HEK293T (cell line): ENCODE data around the gene NAV2.

Experiments
- CTCF ChIA-PET: fragments of 350-600 bp; formaldehyde crosslinking; extraction: SDS; loops from one replicate; lab custom pipeline; 2021; ENCODE audit warnings: antibody characterized with exemption, inconsistent platforms; lab: Yijun Ruan, JAX
- POLR2A ChIA-PET: fragments of 350-600 bp; formaldehyde crosslinking; extraction: SDS; loops from one replicate; lab custom pipeline; 2020; ENCODE audit warnings: antibody characterized with exemption, inconsistent platforms; lab: Yijun Ruan, JAX
- DNase-seq: peaks from one replicate; pipeline ENCODE4 v3.0.0; 2012; ENCODE audit warnings: mixed read lengths; ENCODE audit errors: extremely low spot score
- ARNT ChIP-seq: fragments of 450-650 bp; IDR thresholded peaks from 2 replicates; pipeline ENCODE4 v1.6.1; 2017; ENCODE audit warnings: mild to moderate bottlenecking
- BHLHE40 ChIP-seq: fragments of 450-650 bp; IDR thresholded peaks from 2 replicates; pipeline ENCODE4 v1.6.1; 2016; ENCODE audit warnings: mild to moderate bottlenecking, moderate library complexity, borderline replicate concordance
- CTBP1 ChIP-seq: fragments of 450-650 bp; IDR thresholded peaks from 2 replicates; pipeline ENCODE4 v1.6.1; 2016; ENCODE audit warnings: borderline replicate concordance
- ELF4 ChIP-seq: fragments of 450-650 bp; IDR thresholded peaks from 2 replicates; pipeline ENCODE4 v1.6.1; 2017; ENCODE audit warnings: antibody characterized with exemption
- FOXA1 ChIP-seq: fragments of 450-650 bp; IDR thresholded peaks from 2 replicates; pipeline ENCODE4 v1.6.1; 2016; ENCODE audit warnings: mild to moderate bottlenecking
- FOXK2 ChIP-seq: fragments of 450-650 bp; IDR thresholded peaks from 2 replicates; pipeline ENCODE4 v1.6.1; 2016; ENCODE audit warnings: mild to moderate bottlenecking
- FOXM1 ChIP-seq: fragments of 450-650 bp; IDR thresholded peaks from 2 replicates; pipeline ENCODE4 v1.6.1; 2017; ENCODE audit warnings: mild to moderate bottlenecking, borderline replicate concordance
- HDGF ChIP-seq: fragments of 450-650 bp; IDR thresholded peaks from 2 replicates; pipeline ENCODE4 v1.6.1; 2017; ENCODE audit warnings: antibody characterized with exemption, borderline replicate concordance
- L3MBTL2 ChIP-seq: fragments of 450-650 bp; conservative IDR thresholded peaks from 2 replicates; pipeline ENCODE4 v1.6.1; 2016; ENCODE audit warnings: mild to moderate bottlenecking
- LEF1 ChIP-seq: fragments of 450-650 bp; IDR thresholded peaks from 2 replicates; pipeline ENCODE4 v1.6.1; 2017; ENCODE audit warnings: mild to moderate bottlenecking, borderline replicate concordance
- NFRKB ChIP-seq: fragments of 450-650 bp; IDR thresholded peaks from 2 replicates; pipeline ENCODE4 v1.6.1; 2016; ENCODE audit warnings: mild to moderate bottlenecking, moderate library complexity
- SP1 ChIP-seq: fragments of 450-650 bp; IDR thresholded peaks from 2 replicates; pipeline ENCODE4 v1.6.1; 2017
- SUZ12 ChIP-seq: fragments of 450-650 bp; IDR thresholded peaks from 2 replicates; pipeline ENCODE4 v1.6.1; 2016; ENCODE audit warnings: mild to moderate bottlenecking
- TARDBP ChIP-seq: fragments of 450-650 bp; IDR thresholded peaks from 2 replicates; pipeline ENCODE4 v1.6.1; 2016
- ZNF384 ChIP-seq: fragments of 450-650 bp; IDR thresholded peaks from 2 replicates; pipeline ENCODE4 v1.6.1; 2016
- TF ChIP-seq, protein P1 (sequence below): fragments of 450-650 bp; IDR thresholded peaks from 2 replicates; pipeline ENCODE4 v1.6.1; 2016

NAV2 gene

DNA sequence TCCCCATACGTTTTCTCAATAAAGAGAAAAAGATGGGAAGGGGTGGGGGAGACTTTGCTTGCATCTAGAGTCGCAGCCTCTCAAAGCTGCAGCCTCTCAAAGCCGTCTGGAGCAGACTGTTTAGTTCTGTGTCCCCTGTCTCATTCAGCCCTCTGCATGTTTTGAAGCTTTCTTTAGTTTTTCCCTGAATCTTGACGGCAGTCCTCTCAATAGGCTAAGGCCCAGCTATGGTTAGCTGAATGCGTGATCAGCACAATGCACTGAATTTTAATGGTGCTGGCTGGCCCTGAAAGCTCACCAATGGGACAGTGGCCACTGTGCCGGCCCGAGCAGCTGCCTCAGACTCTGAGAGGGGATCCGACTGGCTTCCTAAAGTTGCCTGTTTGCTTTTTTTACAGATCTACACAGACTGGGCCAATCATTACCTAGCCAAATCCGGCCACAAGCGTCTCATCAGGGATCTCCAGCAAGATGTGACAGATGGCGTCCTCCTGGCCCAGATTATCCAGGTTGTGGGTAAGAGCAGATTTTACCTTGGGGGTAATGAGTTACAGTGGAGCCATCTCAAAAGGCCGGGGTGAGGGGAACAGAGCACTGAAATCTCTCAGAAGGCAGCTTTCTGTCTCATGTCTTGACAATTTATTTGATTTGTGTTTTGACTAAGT lies 119.6 kb downstream of the NAV2 start:
- TF ChIP-seq ELF4 (no peak), CTBP1 (no peak)
- DNase-seq, result no peak
- ChIA-PET POLR2A (no interaction called here), CTCF (no interaction called here)

DNA sequence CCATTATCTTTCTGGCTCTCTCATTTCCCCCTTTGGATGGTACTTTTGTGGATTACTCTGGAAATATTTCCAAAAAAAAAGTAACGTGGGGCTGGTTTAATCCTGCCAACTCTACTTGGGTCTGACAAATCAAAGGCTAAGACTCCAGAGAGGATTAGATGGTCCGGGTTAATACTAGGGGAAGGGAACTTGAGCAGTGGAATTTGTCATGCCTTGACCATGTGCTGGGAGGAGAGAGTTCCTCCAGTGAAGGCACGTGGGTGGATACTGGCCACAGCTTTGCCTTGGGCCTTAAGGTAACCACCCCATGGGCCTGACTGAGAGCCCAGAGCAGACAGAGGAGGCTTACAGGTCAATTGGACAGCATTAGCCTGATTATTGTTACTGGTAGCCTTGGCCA lies 120.3 kb downstream of the NAV2 start:
- ChIA-PET POLR2A (no interaction called here), CTCF (no interaction called here)
- TF ChIP-seq SUZ12 (no peak), TARDBP (no peak)
- DNase-seq, result no peak

- ChIA-PET CTCF (no interaction called here), POLR2A (no interaction called here)
- no peak for TF ChIP-seq FOXK2
- no peak for TF ChIP-seq L3MBTL2
- no peak for TF ChIP-seq ELF4
- TF ChIP-seq NFRKB, result no peak
- TF ChIP-seq FOXA1, result no peak
- no peak for TF ChIP-seq SP1
- TF ChIP-seq SUZ12, result no peak
- no peak for TF ChIP-seq ARNT
- TF ChIP-seq FOXM1, result no peak
- TF ChIP-seq TARDBP, result no peak
- TF ChIP-seq LEF1, result no peak
- TF ChIP-seq BHLHE40, result no peak
- TF ChIP-seq, protein P1, sequence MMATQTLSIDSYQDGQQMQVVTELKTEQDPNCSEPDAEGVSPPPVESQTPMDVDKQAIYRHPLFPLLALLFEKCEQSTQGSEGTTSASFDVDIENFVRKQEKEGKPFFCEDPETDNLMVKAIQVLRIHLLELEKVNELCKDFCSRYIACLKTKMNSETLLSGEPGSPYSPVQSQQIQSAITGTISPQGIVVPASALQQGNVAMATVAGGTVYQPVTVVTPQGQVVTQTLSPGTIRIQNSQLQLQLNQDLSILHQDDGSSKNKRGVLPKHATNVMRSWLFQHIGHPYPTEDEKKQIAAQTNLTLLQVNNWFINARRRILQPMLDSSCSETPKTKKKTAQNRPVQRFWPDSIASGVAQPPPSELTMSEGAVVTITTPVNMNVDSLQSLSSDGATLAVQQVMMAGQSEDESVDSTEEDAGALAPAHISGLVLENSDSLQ, result no peak
- TF ChIP-seq HDGF, result no peak
- TF ChIP-seq CTBP1, result no peak
- TF ChIP-seq ZNF384, result no peak
- no peak for DNase-seq
These were observed 122.1 kb downstream of the NAV2 start for GRCh38 chr11:19834771-19835170.

DNA sequence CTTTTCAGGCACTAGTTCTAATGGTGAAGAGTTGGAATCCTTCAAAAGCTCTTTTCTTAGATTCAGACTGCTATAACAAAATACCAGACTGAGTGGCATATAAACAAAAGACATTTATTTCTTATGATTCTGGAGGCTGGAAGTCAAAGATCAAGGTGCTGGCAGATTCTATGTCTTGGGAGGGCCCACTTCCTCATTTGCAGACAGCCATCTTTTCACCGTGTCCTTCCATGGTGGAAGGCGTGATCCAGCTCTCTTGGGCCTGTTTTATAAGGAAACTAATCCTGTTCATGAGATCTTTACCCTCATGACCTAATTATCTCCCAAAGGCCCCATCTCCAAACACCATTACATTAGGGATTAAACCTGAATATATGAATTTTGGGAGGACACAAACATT lies 124.0 kb downstream of the NAV2 start:
- POLR2A ChIA-PET, result no interaction called here
- DNase-seq, result no peak
- TF ChIP-seq FOXK2, result no peak
- TF ChIP-seq, protein P1, result no peak
- no peak for TF ChIP-seq FOXM1
- no peak for TF ChIP-seq FOXA1
- no peak for TF ChIP-seq TARDBP
- TF ChIP-seq LEF1, result no peak
- TF ChIP-seq HDGF, result no peak
- TF ChIP-seq ELF4, result no peak
- no peak for TF ChIP-seq ARNT
- no peak for TF ChIP-seq BHLHE40
- TF ChIP-seq CTBP1, result no peak
- no peak for TF ChIP-seq L3MBTL2
- TF ChIP-seq SP1, result no peak
- no peak for TF ChIP-seq NFRKB
- no peak for TF ChIP-seq ZNF384
- TF ChIP-seq SUZ12, result no peak
- CTCF ChIA-PET, result no interaction called here

DNA sequence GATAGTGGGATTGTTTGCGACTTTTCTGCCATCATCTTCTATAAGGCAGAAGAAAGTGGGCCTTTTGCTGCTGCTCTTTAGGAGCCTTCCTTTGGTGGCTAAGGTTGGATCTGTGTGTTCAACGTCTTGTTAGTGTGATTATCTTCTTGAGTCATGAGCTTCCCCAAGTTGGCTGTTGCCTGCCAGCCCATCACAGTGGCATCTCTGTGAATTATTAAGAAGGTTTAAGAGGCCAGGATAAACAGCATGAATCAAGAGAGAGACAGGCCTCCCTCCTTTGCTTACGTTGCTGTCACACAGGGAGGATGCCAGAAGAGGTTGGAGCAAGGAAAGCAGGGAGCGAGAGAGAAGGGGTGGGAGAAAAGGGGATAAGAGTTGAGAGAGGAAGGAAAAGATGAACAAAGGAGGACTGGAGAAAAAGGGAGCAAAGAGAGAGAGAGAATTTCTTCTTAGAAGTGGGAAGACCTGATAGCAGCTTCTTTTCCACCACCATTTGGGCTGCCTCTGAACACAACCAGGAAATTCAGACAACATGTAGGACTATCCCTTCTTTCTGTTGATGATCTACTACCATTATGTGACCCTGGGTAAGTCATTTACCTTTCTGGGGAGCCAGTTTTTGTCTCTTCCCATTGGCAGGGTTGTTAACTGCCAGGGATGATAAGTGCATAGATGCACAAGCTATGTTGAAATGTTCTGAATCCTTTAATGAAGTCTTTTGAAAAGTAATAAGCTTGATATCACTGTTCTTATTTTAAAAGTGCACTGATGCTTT lies 126.5 kb downstream of the NAV2 start:
- ChIA-PET POLR2A (no interaction called here), CTCF (no interaction called here)
- TF ChIP-seq TARDBP, result no peak
- no peak for TF ChIP-seq LEF1
- no peak for TF ChIP-seq ARNT
- TF ChIP-seq NFRKB, result no peak
- TF ChIP-seq ZNF384, result no peak
- no peak for TF ChIP-seq FOXM1
- TF ChIP-seq BHLHE40, result no peak
- TF ChIP-seq, protein P1, result no peak
- TF ChIP-seq FOXA1, result no peak
- TF ChIP-seq ELF4, result no peak
- TF ChIP-seq CTBP1, result no peak
- TF ChIP-seq FOXK2, result no peak
- DNase-seq, result no peak

DNA sequence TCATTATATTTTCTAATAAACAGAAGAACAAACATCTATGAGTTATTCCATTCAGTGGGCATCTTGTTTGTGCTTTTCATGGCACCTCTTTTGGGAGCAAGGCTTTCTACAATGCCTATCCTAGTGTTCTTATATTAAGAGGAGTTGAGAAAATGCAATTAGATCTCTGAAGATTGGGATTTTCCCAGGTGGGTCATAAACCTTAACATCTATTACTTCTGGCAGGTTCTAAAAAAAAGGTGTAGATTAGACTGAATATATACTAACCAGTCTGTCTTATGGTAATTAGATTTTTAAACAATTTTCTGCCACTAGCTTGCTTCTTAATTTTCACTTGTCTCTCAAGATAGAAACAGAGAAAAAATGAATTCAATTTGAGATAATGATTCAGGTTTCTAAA lies 128.3 kb downstream of the NAV2 start:
- no peak for DNase-seq
- CTCF ChIA-PET, result no interaction called here
- POLR2A ChIA-PET, result no interaction called here
- TF ChIP-seq ARNT (no peak), FOXK2 (no peak), FOXA1 (no peak), FOXM1 (no peak), CTBP1 (no peak), ZNF384 (no peak), HDGF (no peak), NFRKB (no peak), TARDBP (no peak), SUZ12 (no peak), BHLHE40 (no peak), L3MBTL2 (no peak), SP1 (no peak), ELF4 (no peak), LEF1 (no peak)
- TF ChIP-seq, protein P1, result no peak
